HG02840 (cell line): ENCODE data around the gene PLCL2.

Source experiments
- ATAC-seq: cut with Tn5 transposase; IDR thresholded peaks from one replicate; pipeline ENCODE4 v1.9.1; 2021; ENCODE audit warnings: mild to moderate bottlenecking, moderate library complexity, moderate number of reproducible peaks; ENCODE audit not compliant: unreplicated experiment, low FRiP score

PLCL2 gene

GRCh38 chr3:17133632-17134545 is 249.1 kb downstream of the PLCL2 start:
- no peak for ATAC-seq

- ATAC-seq, result no peak
Measured at GRCh38 chr3:17135696-17136095, 250.9 kb downstream of the PLCL2 start.

- no peak for ATAC-seq
Measured at GRCh38 chr3:17136136-17136721, 251.5 kb downstream of the PLCL2 start.

GRCh38 chr3:17137321-17137826 is 252.6 kb downstream of the PLCL2 start:
- no peak for ATAC-seq

DNA sequence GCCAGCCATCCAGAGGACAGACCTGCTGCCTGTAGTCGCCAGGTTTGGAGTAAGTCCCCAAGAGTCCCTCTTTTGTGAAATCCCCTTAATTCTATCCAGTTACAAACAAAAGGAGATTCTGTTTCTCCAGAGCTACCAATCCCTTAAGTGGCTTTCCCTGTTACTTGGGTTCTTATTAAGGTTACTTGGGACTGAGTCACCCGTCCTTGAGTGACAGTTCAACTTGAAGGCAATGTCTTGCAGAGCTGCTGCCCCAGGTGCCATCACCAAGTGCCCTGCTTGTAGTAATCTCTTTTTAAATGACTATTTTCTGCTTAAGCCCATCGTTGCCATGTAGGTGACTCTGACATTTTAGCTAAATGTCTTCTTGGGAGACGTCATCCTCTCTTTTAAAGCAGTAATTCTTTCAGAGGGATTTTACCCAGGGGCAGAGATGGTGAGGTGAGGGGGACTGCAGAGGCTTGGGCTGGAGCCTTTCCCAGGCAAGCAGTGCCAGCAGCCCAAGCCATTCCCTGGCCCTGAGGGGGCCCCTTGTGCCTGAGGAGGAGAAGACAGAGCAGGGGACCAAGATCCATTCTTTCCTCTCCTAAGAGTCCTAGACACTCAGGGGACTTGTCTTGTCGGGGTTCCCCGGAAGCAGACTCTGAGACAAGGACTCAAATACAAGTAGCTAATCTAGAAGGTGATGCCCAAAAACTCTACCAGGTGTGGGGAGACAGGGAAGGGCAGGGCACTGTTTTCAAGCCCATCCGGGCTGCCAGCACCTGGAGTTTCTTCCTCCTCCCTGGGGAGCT is 253.7 kb downstream of the PLCL2 start:
- ATAC-seq, result no peak
